ENCODE measurements around the gene BRD1. TPM values are rescaled to one million over a fixed set of nuclear protein-coding genes. Genes with fewer than 3 reads are reported as not detected.

BRD1 gene
- total and polyA plus RNA-seq, 9 of the 15 experiments (the other 6 are each of a cell fraction or from before 2014, with no cell fraction given): 0.42 to 17.6 (median 5.5) TPM

DNA sequence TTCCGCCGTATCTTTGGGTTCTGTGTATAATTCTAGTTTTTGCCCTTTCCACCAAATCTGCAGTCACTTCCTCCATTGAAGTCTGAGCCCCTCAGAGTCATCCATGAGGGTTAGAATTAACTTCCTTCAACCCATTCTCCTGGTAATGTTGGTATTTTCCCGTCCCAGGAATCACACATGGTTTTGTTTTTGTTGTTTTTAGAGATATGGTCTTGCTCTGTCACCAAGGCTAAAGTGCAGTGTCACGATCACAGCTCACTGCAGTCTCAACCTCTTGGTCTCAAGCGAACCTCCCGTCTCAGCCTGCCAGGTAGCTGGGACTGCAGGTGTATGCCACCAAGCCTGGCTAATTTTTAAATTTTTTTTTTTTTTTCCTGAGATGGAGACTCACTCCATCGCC is 44.7 kb upstream of the BRD1 start (continued):
- TF ChIP-seq, protein P1, sequence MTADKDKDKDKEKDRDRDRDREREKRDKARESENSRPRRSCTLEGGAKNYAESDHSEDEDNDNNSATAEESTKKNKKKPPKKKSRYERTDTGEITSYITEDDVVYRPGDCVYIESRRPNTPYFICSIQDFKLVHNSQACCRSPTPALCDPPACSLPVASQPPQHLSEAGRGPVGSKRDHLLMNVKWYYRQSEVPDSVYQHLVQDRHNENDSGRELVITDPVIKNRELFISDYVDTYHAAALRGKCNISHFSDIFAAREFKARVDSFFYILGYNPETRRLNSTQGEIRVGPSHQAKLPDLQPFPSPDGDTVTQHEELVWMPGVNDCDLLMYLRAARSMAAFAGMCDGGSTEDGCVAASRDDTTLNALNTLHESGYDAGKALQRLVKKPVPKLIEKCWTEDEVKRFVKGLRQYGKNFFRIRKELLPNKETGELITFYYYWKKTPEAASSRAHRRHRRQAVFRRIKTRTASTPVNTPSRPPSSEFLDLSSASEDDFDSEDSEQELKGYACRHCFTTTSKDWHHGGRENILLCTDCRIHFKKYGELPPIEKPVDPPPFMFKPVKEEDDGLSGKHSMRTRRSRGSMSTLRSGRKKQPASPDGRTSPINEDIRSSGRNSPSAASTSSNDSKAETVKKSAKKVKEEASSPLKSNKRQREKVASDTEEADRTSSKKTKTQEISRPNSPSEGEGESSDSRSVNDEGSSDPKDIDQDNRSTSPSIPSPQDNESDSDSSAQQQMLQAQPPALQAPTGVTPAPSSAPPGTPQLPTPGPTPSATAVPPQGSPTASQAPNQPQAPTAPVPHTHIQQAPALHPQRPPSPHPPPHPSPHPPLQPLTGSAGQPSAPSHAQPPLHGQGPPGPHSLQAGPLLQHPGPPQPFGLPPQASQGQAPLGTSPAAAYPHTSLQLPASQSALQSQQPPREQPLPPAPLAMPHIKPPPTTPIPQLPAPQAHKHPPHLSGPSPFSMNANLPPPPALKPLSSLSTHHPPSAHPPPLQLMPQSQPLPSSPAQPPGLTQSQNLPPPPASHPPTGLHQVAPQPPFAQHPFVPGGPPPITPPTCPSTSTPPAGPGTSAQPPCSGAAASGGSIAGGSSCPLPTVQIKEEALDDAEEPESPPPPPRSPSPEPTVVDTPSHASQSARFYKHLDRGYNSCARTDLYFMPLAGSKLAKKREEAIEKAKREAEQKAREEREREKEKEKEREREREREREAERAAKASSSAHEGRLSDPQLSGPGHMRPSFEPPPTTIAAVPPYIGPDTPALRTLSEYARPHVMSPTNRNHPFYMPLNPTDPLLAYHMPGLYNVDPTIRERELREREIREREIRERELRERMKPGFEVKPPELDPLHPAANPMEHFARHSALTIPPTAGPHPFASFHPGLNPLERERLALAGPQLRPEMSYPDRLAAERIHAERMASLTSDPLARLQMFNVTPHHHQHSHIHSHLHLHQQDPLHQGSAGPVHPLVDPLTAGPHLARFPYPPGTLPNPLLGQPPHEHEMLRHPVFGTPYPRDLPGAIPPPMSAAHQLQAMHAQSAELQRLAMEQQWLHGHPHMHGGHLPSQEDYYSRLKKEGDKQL (CRISPR knock-in tag; IDR thresholded peaks at IDR 0.05; ENCODE audit: borderline replicate concordance): no peak
- TF ChIP-seq CC2D1A (IDR thresholded peaks at IDR 0.05) (no peak), ZEB2 (IDR thresholded peaks at IDR 0.05) (0 out of 2 replicates have a peak, but pooled peaks have one; percentile 24), ARID1B (IDR thresholded peaks at IDR 0.05) (peak; percentile 33; the same call in 1 of the 2 replicates), MAFK (IDR thresholded peaks at IDR 0.05; ENCODE audit: low read length) (peak; percentile 69), TRIM24 (IDR thresholded peaks at IDR 0.05) (no peak), SETDB1 (IDR thresholded peaks at IDR 0.05; ENCODE audit: low read length) (no peak), FOSL1 (tag; conservative IDR thresholded peaks at IDR 0.05) (no peak), ZNF445 (CRISPR knock-in tag; IDR thresholded peaks at IDR 0.05; ENCODE audit: low read depth) (no peak), MED1 (CRISPR knock-in tag; IDR thresholded peaks at IDR 0.05; ENCODE audit: borderline replicate concordance) (no peak), XRCC3 (IDR thresholded peaks at IDR 0.05) (no peak), GTF2A2 (tag; IDR thresholded peaks at IDR 0.05) (no peak), PHF8 (IDR thresholded peaks at IDR 0.05; ENCODE audit: borderline replicate concordance, low read length) (no peak), NCOA1 (IDR thresholded peaks at IDR 0.05; ENCODE audit: low read depth) (no peak), HDAC2 (IDR thresholded peaks at IDR 0.05) (no peak)
- TF ChIP-seq, protein P2, sequence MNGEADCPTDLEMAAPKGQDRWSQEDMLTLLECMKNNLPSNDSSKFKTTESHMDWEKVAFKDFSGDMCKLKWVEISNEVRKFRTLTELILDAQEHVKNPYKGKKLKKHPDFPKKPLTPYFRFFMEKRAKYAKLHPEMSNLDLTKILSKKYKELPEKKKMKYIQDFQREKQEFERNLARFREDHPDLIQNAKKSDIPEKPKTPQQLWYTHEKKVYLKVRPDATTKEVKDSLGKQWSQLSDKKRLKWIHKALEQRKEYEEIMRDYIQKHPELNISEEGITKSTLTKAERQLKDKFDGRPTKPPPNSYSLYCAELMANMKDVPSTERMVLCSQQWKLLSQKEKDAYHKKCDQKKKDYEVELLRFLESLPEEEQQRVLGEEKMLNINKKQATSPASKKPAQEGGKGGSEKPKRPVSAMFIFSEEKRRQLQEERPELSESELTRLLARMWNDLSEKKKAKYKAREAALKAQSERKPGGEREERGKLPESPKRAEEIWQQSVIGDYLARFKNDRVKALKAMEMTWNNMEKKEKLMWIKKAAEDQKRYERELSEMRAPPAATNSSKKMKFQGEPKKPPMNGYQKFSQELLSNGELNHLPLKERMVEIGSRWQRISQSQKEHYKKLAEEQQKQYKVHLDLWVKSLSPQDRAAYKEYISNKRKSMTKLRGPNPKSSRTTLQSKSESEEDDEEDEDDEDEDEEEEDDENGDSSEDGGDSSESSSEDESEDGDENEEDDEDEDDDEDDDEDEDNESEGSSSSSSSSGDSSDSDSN (IDR thresholded peaks at IDR 0.05; ENCODE audit: borderline replicate concordance in 1 of 2, low read depth in 2 of 2, low read length in 2 of 2): no peak
- TF ChIP-seq, protein P3, sequence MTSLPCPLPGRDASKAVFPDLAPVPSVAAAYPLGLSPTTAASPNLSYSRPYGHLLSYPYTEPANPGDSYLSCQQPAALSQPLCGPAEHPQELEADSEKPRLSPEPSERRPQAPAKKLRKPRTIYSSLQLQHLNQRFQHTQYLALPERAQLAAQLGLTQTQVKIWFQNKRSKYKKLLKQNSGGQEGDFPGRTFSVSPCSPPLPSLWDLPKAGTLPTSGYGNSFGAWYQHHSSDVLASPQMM (CRISPR knock-in tag; IDR thresholded peaks at IDR 0.05): no peak
- TF ChIP-seq, protein P4, sequence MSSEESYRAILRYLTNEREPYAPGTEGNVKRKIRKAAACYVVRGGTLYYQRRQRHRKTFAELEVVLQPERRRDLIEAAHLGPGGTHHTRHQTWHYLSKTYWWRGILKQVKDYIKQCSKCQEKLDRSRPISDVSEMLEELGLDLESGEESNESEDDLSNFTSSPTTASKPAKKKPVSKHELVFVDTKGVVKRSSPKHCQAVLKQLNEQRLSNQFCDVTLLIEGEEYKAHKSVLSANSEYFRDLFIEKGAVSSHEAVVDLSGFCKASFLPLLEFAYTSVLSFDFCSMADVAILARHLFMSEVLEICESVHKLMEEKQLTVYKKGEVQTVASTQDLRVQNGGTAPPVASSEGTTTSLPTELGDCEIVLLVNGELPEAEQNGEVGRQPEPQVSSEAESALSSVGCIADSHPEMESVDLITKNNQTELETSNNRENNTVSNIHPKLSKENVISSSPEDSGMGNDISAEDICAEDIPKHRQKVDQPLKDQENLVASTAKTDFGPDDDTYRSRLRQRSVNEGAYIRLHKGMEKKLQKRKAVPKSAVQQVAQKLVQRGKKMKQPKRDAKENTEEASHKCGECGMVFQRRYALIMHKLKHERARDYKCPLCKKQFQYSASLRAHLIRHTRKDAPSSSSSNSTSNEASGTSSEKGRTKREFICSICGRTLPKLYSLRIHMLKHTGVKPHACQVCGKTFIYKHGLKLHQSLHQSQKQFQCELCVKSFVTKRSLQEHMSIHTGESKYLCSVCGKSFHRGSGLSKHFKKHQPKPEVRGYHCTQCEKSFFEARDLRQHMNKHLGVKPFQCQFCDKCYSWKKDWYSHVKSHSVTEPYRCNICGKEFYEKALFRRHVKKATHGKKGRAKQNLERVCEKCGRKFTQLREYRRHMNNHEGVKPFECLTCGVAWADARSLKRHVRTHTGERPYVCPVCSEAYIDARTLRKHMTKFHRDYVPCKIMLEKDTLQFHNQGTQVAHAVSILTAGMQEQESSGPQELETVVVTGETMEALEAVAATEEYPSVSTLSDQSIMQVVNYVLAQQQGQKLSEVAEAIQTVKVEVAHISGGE (CRISPR knock-in tag; IDR thresholded peaks at IDR 0.05): no peak

Measured in K562 (cell line).